Nucleus accumbens (tissue), 56 donors: ENCODE results near the gene OSBPL5.

ENCODE experiments used
- DNase-seq, 56 donors: peaks; one replicate each; lab custom pipeline; 2025; lab: John Stamatoyannopoulos, UW

Gene OSBPL5

GRCh38 chr11:3136546-3137455 lies 28.3 kb downstream of the OSBPL5 start:
- no peak for DNase-seq

GRCh38 chr11:3135481-3136440 lies 29.3 kb downstream of the OSBPL5 start:
- DNase-seq = no peak

- DNase-seq = no peak
Measured at GRCh38 chr11:3134651-3135480, 30.2 kb downstream of the OSBPL5 start.

GRCh38 chr11:3134218-3134621 lies 30.9 kb downstream of the OSBPL5 start:
- no peak for DNase-seq

GRCh38 chr11:3133261-3134217 lies 31.6 kb downstream of the OSBPL5 start:
- DNase-seq = no peak

GRCh38 chr11:3132831-3133260 lies 32.3 kb downstream of the OSBPL5 start:
- no peak for DNase-seq

- no peak for DNase-seq
Measured at GRCh38 chr11:3132271-3132781, 32.8 kb downstream of the OSBPL5 start.

GRCh38 chr11:3131330-3131941 lies 33.7 kb downstream of the OSBPL5 start:
- DNase-seq = no peak

GRCh38 chr11:3130269-3131071 lies 34.6 kb downstream of the OSBPL5 start:
- no peak for DNase-seq

- DNase-seq = no peak
Measured at GRCh38 chr11:3129591-3130268, 35.4 kb downstream of the OSBPL5 start.

GRCh38 chr11:3129181-3129590 lies 35.9 kb downstream of the OSBPL5 start:
- no peak for DNase-seq

GRCh38 chr11:3128356-3129180 lies 36.5 kb downstream of the OSBPL5 start:
- no peak for DNase-seq

- no peak for DNase-seq
Measured at GRCh38 chr11:3127706-3128355, 37.3 kb downstream of the OSBPL5 start.

- no peak for DNase-seq
Measured at GRCh38 chr11:3126901-3127691, 38.0 kb downstream of the OSBPL5 start.
